Stomach (tissue), 4 donors: Measurements from ENCODE around the gene PC.

Experiments
- POLR2A ChIP-seq, 4 donors: fragments of 450-650 bp; IDR thresholded peaks; one replicate each; pipeline ENCODE4 v1.6.1; 2016; ENCODE audit warnings: antibody characterized with exemption in 4 of 4, control low read depth in 2 of 4, mild to moderate bottlenecking in 1 of 4, moderate library complexity in 1 of 4
- POLR2AphosphoS5 ChIP-seq, 3 donors: sonication (generic); formaldehyde crosslinking; IDR thresholded peaks; one replicate each; pipeline ENCODE4 v1.6.1; 2016; ENCODE audit warnings: antibody characterized with exemption in 3 of 3
- TF ChIP-seq, protein P1 (sequence below), 7 experiments: fragments of 450-650 bp in 4 of 7; fragments of 200-600 bp in 3 of 7; sonication (generic) in 3 of 7; IDR thresholded peaks; one replicate each; pipeline ENCODE4 v1.5.1; 2016 to 2019; ENCODE audit warnings: antibody characterized with exemption in 7 of 7, control low read depth in 2 of 7, mild to moderate bottlenecking in 1 of 7

DNA sequence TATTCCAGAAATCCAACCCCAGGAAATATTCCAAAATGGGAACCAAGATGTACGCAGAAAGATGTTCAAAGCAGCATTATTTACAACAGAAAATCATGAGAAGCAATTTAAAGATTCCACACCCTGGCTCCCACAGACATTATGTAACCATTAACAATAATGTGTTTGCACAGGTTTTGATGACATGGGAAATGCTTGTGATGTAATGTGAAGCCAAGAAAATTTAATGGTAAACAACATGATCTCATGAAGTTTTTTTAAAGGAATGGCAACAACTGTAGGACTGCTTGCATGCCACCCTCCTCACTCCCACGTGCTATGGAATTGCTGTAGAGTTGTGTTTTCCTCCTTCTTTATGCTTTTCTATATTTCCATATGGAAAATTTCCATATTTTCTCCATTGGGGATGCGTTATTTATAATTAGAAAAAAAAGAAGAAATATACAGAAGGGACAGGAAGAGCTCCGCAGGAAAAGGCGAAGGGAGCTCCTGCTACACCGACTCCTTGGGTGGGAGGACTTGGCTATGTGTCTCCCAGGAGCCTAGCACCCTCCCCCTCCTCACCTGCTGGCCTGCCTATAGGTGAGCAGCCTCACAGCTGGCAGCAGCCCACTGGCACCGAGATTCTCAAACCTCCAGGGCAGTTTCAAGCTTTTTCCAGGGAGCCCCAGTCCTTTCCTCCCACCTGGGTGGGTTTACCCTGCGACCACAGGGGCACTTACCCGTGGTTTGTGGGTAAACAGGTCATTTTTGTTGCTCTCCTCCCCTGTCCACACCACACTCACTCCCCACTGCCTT, 80.4 kb downstream of the PC start:
- TF ChIP-seq, protein P1, sequence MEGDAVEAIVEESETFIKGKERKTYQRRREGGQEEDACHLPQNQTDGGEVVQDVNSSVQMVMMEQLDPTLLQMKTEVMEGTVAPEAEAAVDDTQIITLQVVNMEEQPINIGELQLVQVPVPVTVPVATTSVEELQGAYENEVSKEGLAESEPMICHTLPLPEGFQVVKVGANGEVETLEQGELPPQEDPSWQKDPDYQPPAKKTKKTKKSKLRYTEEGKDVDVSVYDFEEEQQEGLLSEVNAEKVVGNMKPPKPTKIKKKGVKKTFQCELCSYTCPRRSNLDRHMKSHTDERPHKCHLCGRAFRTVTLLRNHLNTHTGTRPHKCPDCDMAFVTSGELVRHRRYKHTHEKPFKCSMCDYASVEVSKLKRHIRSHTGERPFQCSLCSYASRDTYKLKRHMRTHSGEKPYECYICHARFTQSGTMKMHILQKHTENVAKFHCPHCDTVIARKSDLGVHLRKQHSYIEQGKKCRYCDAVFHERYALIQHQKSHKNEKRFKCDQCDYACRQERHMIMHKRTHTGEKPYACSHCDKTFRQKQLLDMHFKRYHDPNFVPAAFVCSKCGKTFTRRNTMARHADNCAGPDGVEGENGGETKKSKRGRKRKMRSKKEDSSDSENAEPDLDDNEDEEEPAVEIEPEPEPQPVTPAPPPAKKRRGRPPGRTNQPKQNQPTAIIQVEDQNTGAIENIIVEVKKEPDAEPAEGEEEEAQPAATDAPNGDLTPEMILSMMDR (IDR thresholded peaks at IDR 0.05): no peak
- TF ChIP-seq POLR2AphosphoS5 (IDR thresholded peaks at IDR 0.05) (no peak), POLR2A (IDR thresholded peaks at IDR 0.05) (no peak)
